H1 (cell line): Measurements from ENCODE around the gene KCNJ10. TPM values are rescaled to one million over a fixed set of nuclear protein-coding genes. Genes with fewer than 3 reads are reported as not detected.

ENCODE experiments used
- CBX8 ChIP-seq: fragments of 300-800, 300-1000 bp; sonication (generic); IDR thresholded peaks from 2 replicates; pipeline ENCODE4 v1.7.1; 2016; ENCODE audit warnings: low read depth, low read length, borderline replicate concordance
- CEBPB ChIP-seq: IDR thresholded peaks from 2 replicates; pipeline ENCODE4 v1.6.1; 2012; ENCODE audit warnings: low read depth, low read length
- EGR1 ChIP-seq: IDR thresholded peaks from 2 replicates; pipeline ENCODE4 v1.6.1; 2011; ENCODE audit warnings: low read depth, low read length, borderline replicate concordance
- KDM1A ChIP-seq: fragments of 200-600, 300-600 bp; sonication (generic); IDR thresholded peaks from 2 replicates; pipeline ENCODE4 v1.7.1; 2016; ENCODE audit warnings: mild to moderate bottlenecking, low read length, borderline replicate concordance
- SIRT6 ChIP-seq: IDR thresholded peaks from one replicate; pipeline ENCODE4 v1.7.1; 2012; ENCODE audit warnings: low read length, inconsistent platforms
- SIX5 ChIP-seq: IDR thresholded peaks from 2 replicates; pipeline ENCODE4 v1.6.1; 2011; ENCODE audit warnings: mild to moderate bottlenecking, low read depth, low read length
- SP1 ChIP-seq: IDR thresholded peaks from 2 replicates; pipeline ENCODE4 v1.6.1; 2011; ENCODE audit warnings: low read depth, low read length
- polyA plus RNA-seq, 7 experiments: library from polyadenylated mRNA; depleted of rRNA in 3 of 7; stranded (reverse) in 5 of 7; unstranded in 2 of 7; fragments of >200 nt in 5 of 7; fragments of 200-250 nt in 2 of 7; gene quantifications; 1 replicate in 5 of 7; 2 replicates in 1 of 7; 4 replicates in 1 of 7; pipeline versions ENCODE4 v1.2.1 to v1.2.3, GENCODE V29; 2011 to 2013; ENCODE audit warnings: missing spikeins in 2 of 7, mixed read lengths in 2 of 7
- total RNA-seq: library from RNA; stranded (reverse); fragmentation: NEBNext Ultra II Directional; extraction: Animal tissue kit (Norgen Biotek cat#: 25700); gene quantifications from 2 replicates; pipeline ENCODE4 v1.2.1, GENCODE V29; 2021

Gene KCNJ10
- total and polyA plus RNA-seq, 2 of the 8 experiments (the other 6 are each of a cell fraction or from before 2014, with no cell fraction given) = 1.7 to 2.4 TPM

DNA sequence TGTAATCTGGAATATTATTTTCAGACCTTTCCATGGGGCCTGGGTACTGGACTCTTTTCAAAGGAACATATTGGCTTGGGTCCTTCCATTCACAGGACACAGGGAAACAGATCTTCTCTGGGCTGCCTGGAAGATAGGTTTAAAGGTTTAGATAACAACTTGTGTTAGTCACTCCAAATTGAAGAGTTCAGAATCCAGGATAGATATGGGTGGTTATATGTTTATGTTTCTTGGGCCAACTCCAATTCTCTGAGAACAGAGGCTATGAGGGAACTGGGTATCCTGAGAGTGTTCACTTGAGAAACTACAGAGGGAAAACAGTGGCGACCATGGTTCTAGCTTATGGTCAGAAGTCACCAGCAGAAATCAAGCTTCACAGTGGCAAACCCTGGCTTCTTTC lies 29.5 kb downstream of the KCNJ10 start (continued):
- TF ChIP-seq KDM1A (no peak), SIX5 (no peak), CEBPB (no peak), CBX8 (no peak), EGR1 (no peak), SP1 (no peak), SIRT6 (no peak)
